Measurements from ENCODE around the gene RAB11FIP4.

- TF ChIP-seq POLR2AphosphoS5 (IDR thresholded peaks at IDR 0.05; ENCODE audit: low read depth, low read length) = no peak
- TF ChIP-seq REST (IDR thresholded peaks at IDR 0.05; ENCODE audit: insufficient read depth in 1 of 2, low read depth in 2 of 2, low read length in 1 of 2) = no peak
Observed at GRCh38 chr17:31517524-31517923, 126.0 kb downstream of the RAB11FIP4 start.
